GM15510 (cell line): ENCODE measurements around the gene FOXQ1.

ENCODE experiments used
- POLR2A ChIP-seq: IDR thresholded peaks from 3 replicates; pipeline ENCODE4 v1.6.1; 2011; ENCODE audit warnings: borderline replicate concordance; ENCODE audit not compliant: insufficient read length; ENCODE audit errors: extremely low read depth

The FOXQ1 gene

GRCh38 chr6:1310628-1311399, 1.1 kb upstream of the FOXQ1 start:
- no peak for TF ChIP-seq POLR2A

GRCh38 chr6:1312203-1312472, 240 bp downstream of the FOXQ1 start:
- no peak for TF ChIP-seq POLR2A

- TF ChIP-seq POLR2A = no peak
Observed at GRCh38 chr6:1312473-1313367, 822 bp downstream of the FOXQ1 start.

GRCh38 chr6:1313384-1313766, 1.5 kb downstream of the FOXQ1 start:
- no peak for TF ChIP-seq POLR2A

- TF ChIP-seq POLR2A = no peak
Observed at GRCh38 chr6:1313767-1314503, 2.0 kb downstream of the FOXQ1 start.

- TF ChIP-seq POLR2A = no peak
Observed at GRCh38 chr6:1314617-1315016, 2.7 kb downstream of the FOXQ1 start.

- TF ChIP-seq POLR2A = no peak
Observed at GRCh38 chr6:1315201-1315559, 3.3 kb downstream of the FOXQ1 start.

- no peak for TF ChIP-seq POLR2A
Observed at GRCh38 chr6:1315560-1316386, 3.9 kb downstream of the FOXQ1 start.

GRCh38 chr6:1316489-1316971, 4.6 kb downstream of the FOXQ1 start:
- TF ChIP-seq POLR2A = no peak

GRCh38 chr6:1317302-1317815, 5.5 kb downstream of the FOXQ1 start:
- no peak for TF ChIP-seq POLR2A

GRCh38 chr6:1318036-1318435, 6.1 kb downstream of the FOXQ1 start:
- TF ChIP-seq POLR2A = no peak

GRCh38 chr6:1321738-1322137, 9.8 kb downstream of the FOXQ1 start:
- TF ChIP-seq POLR2A = no peak

- no peak for TF ChIP-seq POLR2A
Observed at GRCh38 chr6:1322156-1322555, 10.3 kb downstream of the FOXQ1 start.

- no peak for TF ChIP-seq POLR2A
Observed at GRCh38 chr6:1322696-1323219, 10.9 kb downstream of the FOXQ1 start.
